Neuronal stem cell (in vitro differentiated cells): ENCODE data around the gene PTPRC.

Experiments
- DNase-seq: peaks from one replicate; pipeline ENCODE4 v3.0.0-alpha.2; 2013; ENCODE audit warnings: low spot score
- H2AFZ ChIP-seq: one replicate; pipeline ENCODE4 v1.6.1; 2013; ENCODE audit warnings: mild to moderate bottlenecking, low read length, inconsistent platforms
- H2AK5ac ChIP-seq: 2 replicates; pipeline ENCODE4 v1.6.1; 2013; ENCODE audit warnings: low read depth, mild to moderate bottlenecking, inconsistent platforms, low read length, moderate library complexity, mixed read lengths
- H2BK120ac ChIP-seq: 2 replicates; pipeline ENCODE4 v1.6.1; 2013; ENCODE audit warnings: low read depth, mild to moderate bottlenecking, inconsistent platforms, low read length, moderate library complexity, mixed read lengths
- H2BK12ac ChIP-seq: one replicate; pipeline ENCODE4 v1.6.1; 2013; ENCODE audit warnings: low read length, inconsistent platforms
- H2BK15ac ChIP-seq: 2 replicates; pipeline ENCODE4 v1.6.1; 2013; ENCODE audit warnings: mild to moderate bottlenecking, low read length, inconsistent platforms, mixed read lengths
- H2BK5ac ChIP-seq: one replicate; pipeline ENCODE4 v1.6.1; 2013; ENCODE audit warnings: inconsistent platforms, mild to moderate bottlenecking, low read length, moderate library complexity
- H3K14ac ChIP-seq: one replicate; pipeline ENCODE4 v1.6.1; 2013; ENCODE audit warnings: low read length, inconsistent platforms
- H3K18ac ChIP-seq: 2 replicates; pipeline ENCODE4 v1.6.1; 2013; ENCODE audit warnings: low read length, inconsistent platforms
- H3K23ac ChIP-seq: 2 replicates; pipeline ENCODE4 v1.6.1; 2013; ENCODE audit warnings: low read depth, mild to moderate bottlenecking, mixed read lengths, low read length, inconsistent platforms; ENCODE audit not compliant: poor library complexity
- H3K27ac ChIP-seq: replicated peaks from 3 replicates; pipeline ENCODE4 v1.5.1; 2013; ENCODE audit warnings: low read length, inconsistent platforms
- H3K27me3 ChIP-seq, 3 experiments: 2 replicates each; pipeline ENCODE4 v1.6.1; 2013; ENCODE audit warnings: low read length in 3 of 3, mild to moderate bottlenecking in 2 of 3, inconsistent platforms in 1 of 3, low read depth in 1 of 3, mixed read lengths in 1 of 3, moderate library complexity in 1 of 3; ENCODE audit not compliant: control insufficient read depth in 3 of 3, insufficient read depth in 3 of 3
- H3K36me3 ChIP-seq, 2 donors: replicated peaks in 1 of 2; 2 replicates each; pipeline ENCODE4 v1.6.1; 2013; ENCODE audit warnings: low read length in 2 of 2; ENCODE audit not compliant: control insufficient read depth in 2 of 2, insufficient read depth in 2 of 2
- H3K4ac ChIP-seq: 2 replicates; pipeline ENCODE4 v1.6.1; 2013; ENCODE audit warnings: inconsistent platforms, mild to moderate bottlenecking, low read length, moderate library complexity
- H3K4me1 ChIP-seq, 2 donors: 1 replicate in 1 of 2; 2 replicates in 1 of 2; pipeline ENCODE4 v1.6.1; 2013; ENCODE audit warnings: low read length in 2 of 2, low read depth in 1 of 2; ENCODE audit not compliant: control insufficient read depth in 2 of 2, insufficient read depth in 1 of 2
- H3K4me2 ChIP-seq: one replicate; pipeline ENCODE4 v1.6.1; 2013; ENCODE audit warnings: mild to moderate bottlenecking, low read length, inconsistent platforms; ENCODE audit not compliant: insufficient read depth, poor library complexity, severe bottlenecking
- H3K4me3 ChIP-seq, 2 donors: 2 replicates each; pipeline ENCODE4 v1.5.1; 2013; ENCODE audit warnings: low read length in 2 of 2, mild to moderate bottlenecking in 2 of 2, inconsistent platforms in 1 of 2, moderate library complexity in 1 of 2
- H3K79me1 ChIP-seq: one replicate; pipeline ENCODE4 v1.6.1; 2013; ENCODE audit warnings: low read depth, mild to moderate bottlenecking, inconsistent platforms, low read length, moderate library complexity
- H3K9ac ChIP-seq: one replicate; pipeline ENCODE4 v1.6.1; 2013; ENCODE audit warnings: mild to moderate bottlenecking, low read depth, low read length, inconsistent platforms; ENCODE audit not compliant: poor library complexity
- H3K9me3 ChIP-seq, 2 donors: replicated peaks in 1 of 2; 2 replicates each; pipeline versions ENCODE3 to v1.6.1; 2013; ENCODE audit warnings: low read length in 2 of 2, mild to moderate bottlenecking in 2 of 2, inconsistent platforms in 1 of 2, low read depth in 1 of 2, mixed read lengths in 1 of 2, moderate library complexity in 1 of 2; ENCODE audit not compliant: control insufficient read depth in 2 of 2, insufficient read depth in 1 of 2
- H4K8ac ChIP-seq: one replicate; pipeline ENCODE4 v1.6.1; 2013; ENCODE audit warnings: low read depth, mild to moderate bottlenecking, inconsistent platforms, low read length, moderate library complexity
- H4K91ac ChIP-seq: one replicate; pipeline ENCODE4 v1.6.1; 2013; ENCODE audit warnings: low read length, low read depth, mild to moderate bottlenecking, inconsistent platforms; ENCODE audit not compliant: poor library complexity
- WGBS, 2 donors: extraction: QIAGEN DNeasy Blood & Tissue Kit; methylation state at CpG; one replicate each; pipeline ENCODE4 v1.1.7; 2013; ENCODE audit warnings: missing lambda C conversion rate in 2 of 2, mixed read lengths in 1 of 2; ENCODE audit not compliant: insufficient read length in 2 of 2, insufficient replicate concordance in 1 of 2; ENCODE audit errors: extremely low coverage in 2 of 2; 5-methylcytosine and 5-hydroxymethylcytosine counted together

The PTPRC gene

GRCh38 chr1:198622001-198622400 lies 16.8 kb upstream of the PTPRC start:
- DNase-seq = no peak
- Histone ChIP-seq H3K4me1 (no peaks in the 10 kb centered on the region), H3K4me3 (no peak overlapping the region), H3K9me3 (no peaks in the 10 kb centered on the region), H3K14ac (no peak overlapping the region), H2BK12ac (no peak overlapping the region), H2AFZ (no peak overlapping the region), H2BK15ac (no peak overlapping the region), H4K8ac (no peak overlapping the region), H3K79me1 (peaks cover 2% of the 10 kb centered on the region), H2AK5ac (no peak overlapping the region), H3K23ac (no peak overlapping the region), H3K4me2 (no peak overlapping the region), H3K36me3 (no peaks in the 10 kb centered on the region), H3K27ac (no peak overlapping the region), H2BK5ac (no peak overlapping the region), H3K9ac (no peak overlapping the region), H4K91ac (no peak overlapping the region), H3K4ac (no peak overlapping the region), H3K18ac (no peak overlapping the region), H2BK120ac (no peak overlapping the region), H3K27me3 (no peaks in the 10 kb centered on the region)
- no CpG with 5 or more reads among the region's 1 CpG for WGBS, 2 donors

DNA sequence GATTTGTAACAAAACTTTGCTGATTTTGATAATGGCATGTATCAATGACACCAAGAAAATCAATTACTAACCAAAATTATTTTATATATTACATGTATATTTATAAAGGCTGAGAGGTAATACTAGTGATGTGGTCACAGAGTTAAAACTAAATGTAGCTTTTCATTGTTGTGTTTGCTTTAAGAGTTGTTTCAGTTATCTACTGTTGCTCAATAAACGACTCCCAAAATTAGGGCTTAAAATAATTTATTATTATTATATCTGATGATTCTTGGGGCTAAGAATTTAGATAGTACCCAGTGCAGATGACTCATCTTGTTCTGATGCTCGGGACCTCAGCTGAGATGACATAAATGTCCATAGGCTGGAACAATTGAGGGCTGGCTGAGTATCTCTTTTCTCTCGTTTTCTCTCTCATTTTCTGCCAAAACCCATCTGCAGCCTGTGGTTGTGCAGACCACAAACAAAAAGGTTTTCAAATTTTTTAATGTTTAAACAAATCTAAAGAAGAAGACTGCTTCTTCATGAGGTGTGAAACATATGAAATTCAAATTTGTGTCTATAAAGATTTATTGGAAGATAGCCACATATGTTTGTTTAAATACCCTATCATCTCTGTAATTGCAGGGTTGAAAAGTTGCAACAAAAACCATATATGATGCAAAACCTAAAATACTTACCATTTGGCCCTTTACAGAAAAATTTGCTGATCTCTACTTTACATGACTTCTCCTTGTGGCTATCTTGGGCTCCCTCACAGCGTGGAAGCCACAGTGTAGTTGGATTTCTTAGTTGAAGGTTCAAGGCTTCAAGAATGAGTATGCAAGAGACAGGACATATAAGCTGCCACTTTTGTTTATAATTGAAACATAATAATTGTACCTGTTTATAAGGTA lies 14.8 kb upstream of the PTPRC start:
- H3K23ac ChIP-seq = no peak overlapping the region
- no peak overlapping the region for H3K9ac ChIP-seq
- no peak overlapping the region for H3K4ac ChIP-seq
- no peak overlapping the region for H4K8ac ChIP-seq
- H2AK5ac ChIP-seq = no peak overlapping the region
- no peaks in the 10 kb centered on the region for H3K4me1 ChIP-seq
- peaks cover 2% of the 10 kb centered on the region for H3K79me1 ChIP-seq
- no peak overlapping the region for H2BK12ac ChIP-seq
- WGBS, 2 donors = no CpG with 5 or more reads among the region's 4 CpGs
- no peak overlapping the region for H2BK15ac ChIP-seq
- no peaks in the 10 kb centered on the region for H3K27me3 ChIP-seq
- H2AFZ ChIP-seq = no peak overlapping the region
- DNase-seq = no peak
- H2BK120ac ChIP-seq = no peak overlapping the region
- no peak overlapping the region for H3K14ac ChIP-seq
- H3K36me3 ChIP-seq = no peaks in the 10 kb centered on the region
- H3K4me3 ChIP-seq = no peak overlapping the region
- no peak overlapping the region for H4K91ac ChIP-seq
- H3K9me3 ChIP-seq = no peaks in the 10 kb centered on the region
- no peak overlapping the region for H3K18ac ChIP-seq
- no peak overlapping the region for H3K27ac ChIP-seq
- H2BK5ac ChIP-seq = no peak overlapping the region
- H3K4me2 ChIP-seq = no peak overlapping the region

DNA sequence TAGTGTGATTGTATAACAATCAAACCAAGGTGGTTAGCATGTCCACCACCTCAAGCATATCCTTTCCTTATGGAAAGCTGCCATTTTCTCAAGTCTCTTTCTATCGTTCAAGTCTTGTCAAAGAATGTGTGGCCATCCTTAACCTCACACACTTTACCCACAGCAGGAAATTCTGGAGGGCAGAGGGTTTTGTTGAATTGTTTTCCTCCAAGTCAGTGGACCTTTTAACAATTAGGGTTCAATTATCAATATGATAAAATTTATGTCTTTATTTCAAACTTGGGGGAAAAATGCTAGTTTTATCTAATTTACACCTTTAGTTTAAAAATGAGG lies 14.2 kb upstream of the PTPRC start:
- H2AFZ ChIP-seq = no peak overlapping the region
- no CpG with 5 or more reads among the region's 1 CpG for WGBS, 2 donors
- H3K4me1 ChIP-seq = no peaks in the 10 kb centered on the region
- no peak for DNase-seq
- H3K4me3 ChIP-seq = no peak overlapping the region
- H3K27ac ChIP-seq = no peak overlapping the region
- no peak overlapping the region for H2BK15ac ChIP-seq
- no peaks in the 10 kb centered on the region for H3K9me3 ChIP-seq
- no peak overlapping the region for H3K14ac ChIP-seq
- no peaks in the 10 kb centered on the region for H3K27me3 ChIP-seq
- H3K4me2 ChIP-seq = no peak overlapping the region
- H4K91ac ChIP-seq = no peak overlapping the region
- H2BK12ac ChIP-seq = no peak overlapping the region
- no peak overlapping the region for H3K18ac ChIP-seq
- H3K79me1 ChIP-seq = no peaks in the 10 kb centered on the region
- no peak overlapping the region for H2AK5ac ChIP-seq
- no peak overlapping the region for H3K4ac ChIP-seq
- H2BK5ac ChIP-seq = no peak overlapping the region
- no peaks in the 10 kb centered on the region for H3K36me3 ChIP-seq
- no peak overlapping the region for H2BK120ac ChIP-seq
- no peak overlapping the region for H4K8ac ChIP-seq
- H3K9ac ChIP-seq = no peak overlapping the region
- no peak overlapping the region for H3K23ac ChIP-seq

DNA sequence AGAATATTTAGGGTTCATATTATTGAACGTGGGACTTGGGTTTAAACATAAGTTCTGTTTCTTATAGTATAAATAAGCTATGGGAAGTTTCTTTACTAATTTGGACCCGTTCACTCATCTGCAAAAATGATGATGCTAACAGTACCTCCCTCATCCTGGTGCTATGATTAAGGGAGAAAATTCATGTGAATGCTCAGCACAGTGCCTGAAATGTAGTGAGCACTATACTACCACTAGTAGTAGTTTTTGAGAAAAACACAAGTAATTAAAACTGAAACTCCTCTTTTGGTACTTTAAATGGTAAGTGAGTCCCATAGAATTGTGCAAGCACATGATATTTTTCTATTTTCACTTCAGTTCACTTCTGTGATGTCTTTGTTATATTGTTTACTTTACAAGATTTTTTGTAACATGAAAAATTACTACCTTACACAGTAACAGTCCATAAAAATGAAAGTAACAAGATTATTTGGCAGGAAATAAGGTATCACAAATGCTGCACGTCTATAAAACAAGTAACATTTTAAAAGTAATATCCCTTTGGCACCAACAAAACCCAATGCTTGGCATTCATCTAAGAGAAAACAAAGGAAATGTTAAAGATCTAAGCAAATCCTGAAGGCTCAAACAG lies 11.3 kb upstream of the PTPRC start:
- no peak overlapping the region for H4K8ac ChIP-seq
- no peak overlapping the region for H3K9ac ChIP-seq
- no peaks in the 10 kb centered on the region for H3K36me3 ChIP-seq
- H4K91ac ChIP-seq = no peak overlapping the region
- no peak overlapping the region for H3K14ac ChIP-seq
- no peak overlapping the region for H2BK120ac ChIP-seq
- H3K79me1 ChIP-seq = no peaks in the 10 kb centered on the region
- H2BK5ac ChIP-seq = no peak overlapping the region
- no peak overlapping the region for H2AFZ ChIP-seq
- H2AK5ac ChIP-seq = no peak overlapping the region
- H3K23ac ChIP-seq = no peak overlapping the region
- no peak overlapping the region for H3K18ac ChIP-seq
- DNase-seq = no peak
- H3K4me3 ChIP-seq = no peak overlapping the region
- H3K27me3 ChIP-seq = no peaks in the 10 kb centered on the region
- H2BK15ac ChIP-seq = no peak overlapping the region
- WGBS, 2 donors = no CpG with 5 or more reads among the region's 3 CpGs
- no peak overlapping the region for H3K4ac ChIP-seq
- no peak overlapping the region for H3K27ac ChIP-seq
- no peaks in the 10 kb centered on the region for H3K4me1 ChIP-seq
- H2BK12ac ChIP-seq = no peak overlapping the region
- no peak overlapping the region for H3K4me2 ChIP-seq
- no peaks in the 10 kb centered on the region for H3K9me3 ChIP-seq
